OCI-M1 (cell line): ENCODE data around the gene OR2AT4.
"Not testable (repeated sequence)": the region's sequence is repeated elsewhere in the genome, so short reads cannot be mapped to it uniquely, and the experiment has no call there.

Experiments
- DNase-seq: peaks from one replicate; lab custom pipeline; 2025; lab: John Stamatoyannopoulos, UW

The OR2AT4 gene

DNA sequence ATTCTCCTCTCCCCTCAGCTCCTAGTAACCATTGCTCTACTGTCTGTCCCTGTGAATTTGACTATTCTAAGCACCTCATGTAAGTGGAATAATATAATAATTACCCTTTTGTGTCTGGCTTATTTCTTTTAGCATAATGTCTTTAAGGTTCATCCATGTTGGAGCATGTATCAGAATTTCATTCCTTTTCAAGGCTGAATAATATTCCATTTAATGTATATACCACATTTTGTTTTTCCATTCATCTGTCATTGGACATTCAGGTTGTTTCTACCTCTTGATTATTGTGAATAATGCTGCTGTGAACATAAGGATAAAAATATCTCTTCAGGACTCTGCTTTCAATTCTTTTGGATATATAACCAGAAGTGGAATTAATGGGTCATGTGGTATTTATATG, 28.1 kb downstream of the OR2AT4 start:
- no peak for DNase-seq

DNA sequence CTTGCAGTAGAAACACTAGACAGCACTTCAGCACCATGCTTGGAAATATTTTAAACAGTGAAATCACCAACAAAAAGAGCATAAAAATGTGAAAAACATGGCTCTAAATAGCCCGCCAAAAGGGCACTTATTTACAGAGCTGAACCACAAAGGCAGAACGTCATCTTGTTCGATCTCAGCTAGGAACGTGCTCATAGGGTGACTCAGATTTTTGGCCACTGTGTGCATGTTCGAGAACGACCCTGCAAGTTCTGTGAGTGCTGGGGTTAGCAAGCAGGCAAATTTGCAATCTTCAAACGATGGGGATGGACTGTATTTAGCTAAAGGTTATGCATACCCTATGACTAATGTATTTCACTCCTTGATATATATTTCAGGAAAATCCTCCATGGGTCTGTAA, 30.6 kb downstream of the OR2AT4 start:
- no peak for DNase-seq

DNA sequence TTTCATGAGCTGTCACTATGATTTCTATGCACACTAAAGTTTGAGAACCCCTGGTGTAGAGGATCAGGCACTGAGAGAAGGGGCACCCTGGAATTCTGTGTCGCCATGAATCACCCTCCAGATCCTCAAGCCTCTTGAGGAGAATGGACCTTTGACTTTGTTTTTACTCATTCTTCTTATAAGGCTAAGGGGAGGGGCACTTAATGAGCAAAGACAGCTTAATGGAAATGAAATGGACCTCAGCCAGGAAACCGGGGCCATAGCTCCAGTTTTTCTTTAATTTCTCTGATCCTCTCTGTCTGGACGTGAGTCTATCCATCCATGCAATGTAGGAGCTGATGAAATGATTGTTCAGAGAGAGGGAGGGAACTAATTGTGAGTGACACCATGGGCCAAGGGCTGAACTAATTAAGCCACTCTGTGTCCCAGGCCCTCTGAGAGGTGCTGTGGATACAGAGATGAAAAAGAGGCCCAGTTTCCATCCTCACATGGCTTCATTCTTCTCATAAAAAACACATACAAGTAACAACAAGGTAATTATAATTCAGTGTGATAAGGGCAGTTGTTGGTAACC, 32.8 kb downstream of the OR2AT4 start:
- DNase-seq = no peak

DNA sequence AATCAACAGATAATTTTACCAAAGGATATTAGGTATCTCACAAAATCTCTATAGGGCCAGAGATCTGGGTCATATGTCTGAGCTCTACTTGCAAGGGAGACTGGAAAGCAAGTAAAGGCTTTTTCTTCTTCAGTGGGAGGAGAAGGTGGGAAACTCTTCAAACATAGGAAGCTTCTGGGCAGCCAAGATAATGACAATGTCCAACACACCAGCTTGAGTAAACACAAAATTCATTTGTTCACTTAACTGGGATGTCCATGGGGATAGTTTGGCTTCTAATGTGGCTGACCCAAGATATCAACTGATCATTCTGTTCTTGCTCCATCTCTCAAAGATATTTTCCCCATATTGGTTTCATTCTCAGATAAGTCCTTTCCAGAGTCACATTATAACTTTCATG, 37.4 kb downstream of the OR2AT4 start:
- DNase-seq = peak; percentile 70

DNA sequence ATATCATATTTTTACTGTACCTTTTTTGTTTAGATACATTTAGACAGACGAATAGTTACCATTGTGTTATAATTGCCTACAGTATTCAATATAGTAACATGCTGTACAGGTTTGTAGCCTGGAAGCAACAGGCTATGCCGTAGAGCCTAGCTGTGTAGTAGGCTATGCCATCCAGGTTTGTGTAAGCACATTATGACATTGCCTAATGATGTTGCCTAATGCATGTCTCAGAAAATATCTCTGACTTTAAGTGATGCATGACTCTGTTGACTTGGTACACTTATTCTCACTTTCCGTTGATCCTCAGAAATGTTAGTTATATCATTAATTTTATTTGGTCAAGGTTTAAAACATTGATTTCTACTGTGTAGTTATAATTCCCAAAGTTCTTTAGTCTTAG, 39.9 kb downstream of the OR2AT4 start:
- DNase-seq = no peak

DNA sequence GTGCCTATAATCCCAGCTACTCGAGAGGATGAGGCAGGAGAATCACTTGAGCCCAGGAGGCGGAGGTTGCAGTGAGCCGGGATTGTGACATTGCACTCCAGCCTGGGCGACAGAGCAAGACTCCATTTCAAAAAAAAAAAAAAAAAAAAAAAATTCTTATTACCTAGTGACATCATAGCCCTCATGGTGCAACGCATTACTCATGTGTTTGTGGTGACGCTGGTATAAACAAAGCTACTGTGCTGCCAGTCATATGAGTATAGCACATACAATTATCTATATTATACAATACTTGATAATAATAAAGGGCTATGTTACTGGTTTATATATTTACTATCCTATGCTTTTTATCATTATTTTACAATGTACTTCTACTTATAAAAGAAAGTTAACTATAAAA, 41.2 kb downstream of the OR2AT4 start:
- no peak for DNase-seq

DNA sequence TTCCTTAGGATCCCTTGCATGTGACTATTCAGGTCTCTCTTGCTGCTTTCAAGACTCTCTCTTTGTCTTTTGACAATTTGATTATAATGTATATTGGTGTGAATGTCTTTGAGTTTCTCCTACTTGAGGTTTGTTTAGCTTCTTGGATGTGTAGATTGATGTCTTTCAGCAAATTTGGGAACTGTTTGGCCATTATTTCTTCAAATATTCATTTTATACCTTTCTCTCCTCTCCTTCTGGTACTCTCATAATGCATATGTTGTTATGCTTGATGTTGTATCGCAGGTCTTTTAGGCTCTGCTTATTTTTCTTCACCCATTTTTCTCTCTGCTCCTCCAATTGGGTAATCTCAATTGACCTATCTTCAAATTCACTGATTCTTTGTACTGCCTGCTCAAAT, 44.2 kb downstream of the OR2AT4 start:
- DNase-seq = no peak

DNA sequence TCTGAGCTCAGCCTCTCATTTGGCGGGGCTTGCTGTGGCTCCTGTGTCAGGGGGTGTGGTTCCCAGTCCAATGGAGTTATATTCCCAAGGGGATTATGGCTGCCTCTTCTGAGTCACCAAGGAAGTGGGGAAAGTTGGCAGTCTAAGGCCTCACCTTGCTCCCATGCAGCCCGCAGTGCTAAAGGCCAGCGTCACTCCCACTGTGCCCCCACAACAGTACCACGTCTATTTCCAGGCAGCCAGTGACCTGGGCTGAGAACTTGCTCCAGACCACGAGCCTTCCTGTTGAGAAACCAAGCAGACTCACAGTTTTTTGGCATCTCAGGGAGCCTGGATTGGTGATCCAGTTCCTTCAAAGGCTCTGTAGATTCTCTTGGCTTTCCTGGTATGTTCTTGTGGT, 45.6 kb downstream of the OR2AT4 start:
- no peak for DNase-seq

DNA sequence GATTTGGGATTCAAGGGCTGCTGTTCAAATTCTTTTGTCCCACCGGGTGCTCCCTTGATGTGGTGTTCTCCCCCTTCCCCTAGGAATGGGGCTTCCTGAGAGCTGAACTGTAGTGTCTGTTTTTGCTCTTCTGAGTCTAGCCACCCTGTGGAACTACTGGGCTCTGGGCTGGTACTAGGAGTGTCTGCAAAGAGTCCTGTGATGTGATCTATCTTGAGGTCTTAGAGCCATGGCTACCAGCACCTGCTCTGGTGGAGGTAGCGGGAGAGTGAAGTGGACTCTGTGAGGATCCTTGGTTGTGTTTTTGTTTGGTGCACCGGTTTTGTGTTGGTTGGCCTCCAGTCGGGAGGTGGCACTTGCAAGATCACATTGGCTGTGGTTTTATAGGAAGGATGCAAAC, 46.2 kb downstream of the OR2AT4 start:
- no peak for DNase-seq

DNA sequence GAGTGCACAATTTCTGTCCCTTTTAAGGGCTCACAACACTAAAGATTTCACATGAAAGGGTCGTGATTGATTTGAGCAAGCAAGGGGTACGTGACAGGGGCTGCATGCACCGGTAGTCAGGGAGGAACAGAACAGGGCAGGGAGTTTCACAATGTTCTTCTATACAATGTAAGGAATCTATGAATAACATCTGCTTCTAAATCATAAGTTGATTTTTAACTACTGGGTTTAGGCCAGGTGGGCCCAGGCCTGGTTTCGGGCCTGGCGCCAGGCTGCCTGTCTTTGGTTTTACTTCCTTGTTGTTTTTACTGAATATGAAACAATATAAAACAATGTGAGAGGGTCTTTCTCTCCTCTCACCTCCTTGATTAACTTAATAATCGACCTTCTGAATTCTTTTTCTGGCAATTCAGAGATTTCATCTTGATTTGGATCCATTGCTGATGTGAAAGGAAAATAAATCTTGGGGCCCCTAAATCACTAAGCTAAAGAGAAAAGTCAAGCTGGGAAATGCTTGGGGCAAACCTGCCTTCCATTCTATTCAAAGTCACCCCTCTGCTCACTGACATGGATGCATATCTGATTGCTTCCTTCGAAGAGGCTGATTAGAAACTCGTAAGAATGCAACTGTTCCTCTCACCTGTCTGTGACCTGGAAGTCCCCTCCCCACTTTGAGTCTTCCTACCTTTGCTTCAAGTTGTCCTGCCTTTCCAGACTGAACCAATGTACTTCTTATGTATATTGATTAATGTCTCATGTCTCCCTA, 47.0 kb downstream of the OR2AT4 start:
- not testable (repeated sequence) for DNase-seq

DNA sequence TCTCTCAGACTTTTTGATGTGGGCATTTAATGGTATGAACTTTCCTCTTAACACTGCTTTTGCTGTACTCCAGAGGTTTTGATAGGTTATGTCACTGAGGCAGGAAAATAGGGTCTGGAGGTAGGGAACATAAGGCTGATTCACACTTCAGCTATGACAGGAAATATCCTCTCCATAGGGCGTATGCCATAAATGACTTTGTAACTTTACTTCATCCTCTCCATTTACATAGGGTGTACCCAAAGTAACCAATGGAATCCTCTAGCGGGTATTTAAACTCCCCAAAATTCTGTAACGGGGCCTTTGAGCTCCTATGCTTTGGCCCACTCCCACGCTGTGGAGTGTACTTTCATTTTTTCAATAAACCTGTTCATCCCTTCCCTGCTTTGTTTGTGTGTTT, 49.5 kb downstream of the OR2AT4 start:
- no peak for DNase-seq

DNA sequence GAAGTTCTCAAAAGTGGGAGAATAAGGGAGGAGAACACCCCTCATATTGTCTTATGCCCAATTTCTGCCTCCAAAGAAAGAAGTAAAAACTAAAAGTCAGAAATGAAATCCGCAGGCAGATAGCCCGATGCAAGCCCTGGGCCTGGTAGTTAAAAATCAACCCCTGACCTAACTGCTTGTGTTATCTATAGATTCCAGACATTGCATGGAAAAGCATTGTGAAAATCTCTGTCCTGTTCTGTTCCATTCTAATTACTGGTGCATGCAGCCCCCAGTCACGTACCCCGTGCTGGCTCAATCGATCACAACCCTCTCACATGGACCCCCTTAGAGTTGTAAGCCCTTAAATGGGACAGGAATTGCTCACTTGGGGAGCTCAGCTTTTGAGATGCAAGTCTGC, 50.0 kb downstream of the OR2AT4 start:
- DNase-seq = not testable (repeated sequence)

DNA sequence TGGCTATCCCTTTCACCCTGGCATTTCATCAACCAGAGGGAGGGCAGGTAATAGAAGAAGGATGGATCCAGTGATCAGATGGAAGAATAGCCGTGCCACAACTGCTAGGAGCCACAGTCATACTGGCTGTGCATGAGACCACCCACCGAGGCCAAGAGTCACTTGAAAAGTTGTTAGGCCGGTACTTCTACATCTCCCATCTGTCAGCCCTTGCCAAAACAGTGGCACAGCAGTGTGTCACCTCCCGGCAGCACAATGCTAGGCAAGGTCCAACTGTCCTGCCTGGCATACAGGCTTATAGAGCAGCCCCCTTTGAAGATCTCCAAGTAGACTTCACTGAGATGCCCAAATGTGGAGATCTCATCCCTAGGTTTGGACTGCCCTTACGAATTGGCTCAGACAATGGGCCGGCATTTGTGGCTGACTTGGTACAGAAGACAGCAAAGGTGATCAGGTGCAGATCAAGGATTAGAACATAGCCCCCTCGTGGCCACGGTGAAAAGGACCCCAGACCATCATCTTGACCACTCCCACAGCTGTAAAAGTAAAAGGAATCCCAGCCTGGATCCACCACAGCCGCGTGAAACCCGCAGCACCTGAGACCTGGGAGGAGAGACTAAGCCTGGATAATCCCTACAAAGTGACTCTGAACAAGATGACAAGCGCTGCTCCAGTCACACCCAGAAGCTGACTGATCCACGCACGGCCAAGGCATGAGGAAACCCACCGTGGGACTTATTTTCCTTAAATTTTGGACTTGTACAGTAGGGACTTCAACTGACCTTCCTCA, 52.1 kb downstream of the OR2AT4 start:
- DNase-seq = not testable (repeated sequence)

DNA sequence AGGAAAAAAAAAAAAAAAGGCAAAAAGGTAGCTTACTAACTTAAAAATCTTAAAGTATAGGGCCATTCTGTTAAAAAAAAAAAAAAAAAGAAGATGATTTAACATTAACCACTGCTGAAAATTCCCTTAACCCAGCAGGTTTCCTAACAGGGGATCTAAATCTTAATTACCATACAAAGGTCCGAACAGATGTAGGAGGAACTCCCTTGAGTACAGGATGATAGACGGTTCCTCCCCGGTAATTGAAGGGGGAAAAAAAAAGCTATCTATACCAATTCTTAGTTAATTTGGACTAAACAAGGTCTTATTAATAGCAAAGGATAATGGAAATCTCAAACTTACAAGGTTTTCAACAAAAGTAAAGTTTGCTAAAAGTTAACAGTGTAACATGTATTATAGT, 54.9 kb downstream of the OR2AT4 start:
- DNase-seq = not testable (repeated sequence)

DNA sequence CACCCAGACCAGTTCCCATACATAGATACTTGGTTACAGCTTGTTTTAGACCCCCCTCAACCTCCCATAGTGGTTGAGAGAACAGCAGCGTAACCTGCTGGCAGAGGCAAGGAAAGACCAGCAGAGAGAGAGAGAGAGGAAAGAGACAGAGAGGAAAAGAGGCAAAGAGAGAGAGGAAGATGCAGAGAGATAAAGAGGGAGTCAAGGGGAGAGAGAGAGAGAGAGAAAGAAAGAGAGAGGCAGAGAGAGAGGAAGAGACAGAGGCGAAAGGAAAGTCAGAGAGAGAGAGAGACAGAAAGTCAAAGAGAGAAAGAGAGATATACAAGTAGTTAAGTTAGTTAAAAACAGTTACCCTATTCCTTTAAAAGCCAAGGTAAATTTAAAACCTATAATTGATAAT, 55.4 kb downstream of the OR2AT4 start:
- no peak for DNase-seq

DNA sequence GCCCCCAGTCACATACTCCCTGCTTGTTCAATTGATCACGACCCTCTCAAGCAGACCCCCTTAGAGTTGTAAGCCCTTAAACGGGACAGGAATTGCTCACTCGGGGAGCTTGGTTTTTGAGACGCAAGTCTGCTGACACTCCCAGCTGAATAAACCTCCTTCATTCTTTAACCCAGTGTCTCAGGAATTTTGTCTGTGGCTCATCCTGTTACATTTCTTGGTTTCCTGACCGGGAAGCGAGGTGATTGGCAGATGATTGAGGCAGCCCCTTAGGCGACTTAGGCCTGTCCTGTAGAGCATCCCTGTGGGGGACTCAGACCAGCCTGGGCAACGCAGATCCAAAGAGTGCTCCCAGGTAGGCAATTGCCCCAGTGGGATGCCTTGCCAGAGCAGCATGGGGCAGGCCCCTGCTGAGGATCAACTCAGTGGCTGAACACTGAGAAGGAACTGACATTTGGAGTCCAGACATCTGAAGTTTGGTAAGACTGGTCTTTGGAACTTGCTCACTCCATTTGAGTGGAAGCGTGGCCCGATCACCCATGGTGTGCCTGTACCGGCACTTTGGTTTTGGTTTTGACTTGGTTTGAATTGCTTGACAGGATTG, 56.4 kb downstream of the OR2AT4 start:
- DNase-seq = no peak

DNA sequence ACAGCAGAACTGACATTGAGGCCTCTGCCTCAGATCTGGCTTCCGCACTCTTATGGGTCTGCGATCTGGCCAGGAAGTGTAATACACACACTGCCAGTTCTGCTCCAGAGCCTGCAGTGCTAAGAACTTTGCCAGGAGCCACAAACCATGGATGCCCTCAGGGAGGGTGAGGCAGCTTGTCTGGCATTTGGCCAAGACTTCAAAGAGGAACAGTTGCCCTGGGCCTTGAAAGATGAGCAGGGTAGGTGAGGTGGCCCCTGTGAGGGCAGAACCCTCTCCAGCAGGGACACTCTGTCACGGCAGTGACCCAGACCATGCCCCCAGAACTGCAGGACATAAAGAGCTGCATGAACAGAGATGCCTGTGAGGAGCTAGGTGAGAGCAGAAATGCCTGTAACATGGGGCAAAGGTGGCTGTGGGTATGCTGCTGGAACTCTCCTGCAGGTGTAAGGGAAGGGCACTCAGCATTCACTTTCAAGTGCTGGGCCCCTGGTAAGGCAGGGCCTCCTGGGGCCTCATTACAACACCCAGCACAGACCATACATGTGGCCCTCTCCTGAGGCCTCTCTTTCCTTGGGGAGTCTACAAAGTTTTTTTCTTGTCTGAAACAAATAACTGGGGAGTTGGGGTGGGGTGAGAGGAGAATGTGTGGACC, 60.6 kb downstream of the OR2AT4 start:
- DNase-seq = peak; percentile 64

DNA sequence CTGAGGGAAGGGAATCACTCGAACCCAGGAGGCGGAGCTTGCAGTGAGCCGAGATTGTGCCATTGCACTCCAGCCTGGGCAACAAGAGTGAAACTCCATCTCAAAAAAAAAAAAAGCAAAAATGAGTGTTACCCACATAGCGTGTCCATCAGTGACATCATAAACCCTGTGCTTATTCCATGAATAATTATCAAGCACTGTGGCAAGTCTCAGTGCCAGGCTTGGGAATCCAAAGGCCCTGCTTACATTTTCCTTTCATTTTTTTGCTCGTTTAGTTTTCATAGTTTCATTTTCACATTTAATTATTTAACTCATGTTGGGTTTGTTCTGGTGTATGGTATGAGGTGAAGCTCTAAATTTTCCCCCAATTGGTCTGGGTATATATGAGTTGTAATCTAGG, 61.4 kb downstream of the OR2AT4 start:
- DNase-seq = peak; percentile 64

DNA sequence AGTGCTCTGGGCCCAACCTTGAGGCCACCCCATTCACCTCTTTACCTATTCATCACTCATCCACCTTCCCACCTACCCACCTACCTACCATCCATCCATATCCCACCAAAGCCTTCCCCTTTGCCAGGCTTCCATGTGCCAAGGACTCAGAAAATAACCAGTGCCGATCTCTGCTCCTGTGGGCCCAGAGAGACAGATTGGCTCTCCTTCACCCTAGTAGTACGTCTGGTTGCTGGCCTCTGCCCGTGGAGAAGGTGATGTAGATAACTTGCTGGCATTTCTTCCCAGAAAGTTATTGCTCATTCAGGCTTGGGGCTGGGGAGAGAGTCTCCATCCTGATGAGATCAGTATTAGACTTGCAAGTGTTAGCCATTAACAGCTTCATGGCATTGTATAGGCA, 62.8 kb downstream of the OR2AT4 start:
- no peak for DNase-seq

DNA sequence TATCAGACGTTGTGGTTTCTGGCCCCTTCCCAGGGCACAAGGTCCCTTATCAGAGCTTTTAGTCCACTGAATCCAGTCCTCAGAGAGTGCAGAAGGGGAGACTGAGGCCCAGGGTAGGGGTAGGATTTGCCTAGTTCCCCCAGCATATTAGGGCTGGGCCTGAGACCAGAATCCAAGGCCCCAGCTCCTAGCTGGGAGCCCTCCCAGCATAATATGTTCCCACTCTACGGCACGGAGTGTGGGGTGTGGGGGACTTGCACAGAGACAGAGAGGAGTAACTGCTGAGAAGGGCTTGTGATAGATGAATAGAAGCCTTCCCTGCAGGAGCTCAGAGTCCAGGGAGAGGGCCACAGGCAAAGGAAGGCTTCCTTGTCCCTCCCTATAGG, 64.1 kb downstream of the OR2AT4 start:
- no peak for DNase-seq

DNA sequence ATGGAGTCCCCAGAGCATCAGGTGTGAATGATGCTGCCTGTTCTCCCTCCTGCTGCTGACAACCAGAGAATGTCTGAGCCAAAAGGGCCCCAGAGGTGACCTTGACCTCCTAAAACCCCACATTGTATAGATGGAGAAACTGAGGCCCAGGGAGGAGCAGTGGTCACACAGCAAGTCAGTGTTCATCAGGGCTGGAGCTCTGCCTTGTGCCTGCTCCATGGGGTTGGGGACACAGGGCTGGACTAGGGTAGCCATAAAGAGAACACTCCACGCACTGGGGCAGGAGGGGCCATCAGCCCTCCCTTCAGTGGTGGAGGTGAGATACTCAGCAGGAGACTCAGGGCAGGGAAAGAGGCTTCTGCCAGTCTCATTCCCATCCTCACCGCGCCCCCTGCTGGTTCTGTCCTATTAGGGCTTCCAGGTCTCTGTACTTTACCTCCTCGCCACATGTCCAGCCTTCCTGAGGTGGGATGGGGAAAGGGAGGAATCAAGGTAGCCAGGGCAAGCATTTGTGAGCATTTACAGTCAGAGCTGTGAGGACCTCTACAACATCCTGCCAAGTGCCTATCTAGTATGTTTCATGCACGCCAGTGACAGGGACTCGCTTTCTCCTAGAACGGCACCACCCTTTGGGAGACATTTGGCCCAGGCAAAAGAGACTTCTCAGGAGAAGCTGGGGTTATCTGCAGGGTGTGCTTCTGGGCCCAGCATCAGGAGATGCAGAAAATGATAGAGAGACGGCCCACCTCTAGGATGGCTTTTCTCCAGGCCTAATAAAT, 64.7 kb downstream of the OR2AT4 start:
- DNase-seq = peak; percentile 94
